HG02623 (cell line): ENCODE results near the gene KRTAP5-2.

Experiments used
- ATAC-seq: cut with Tn5 transposase; IDR thresholded peaks from one replicate; pipeline ENCODE4 v1.9.1; 2021; ENCODE audit warnings: moderate library complexity; ENCODE audit not compliant: unreplicated experiment

KRTAP5-2 gene

DNA sequence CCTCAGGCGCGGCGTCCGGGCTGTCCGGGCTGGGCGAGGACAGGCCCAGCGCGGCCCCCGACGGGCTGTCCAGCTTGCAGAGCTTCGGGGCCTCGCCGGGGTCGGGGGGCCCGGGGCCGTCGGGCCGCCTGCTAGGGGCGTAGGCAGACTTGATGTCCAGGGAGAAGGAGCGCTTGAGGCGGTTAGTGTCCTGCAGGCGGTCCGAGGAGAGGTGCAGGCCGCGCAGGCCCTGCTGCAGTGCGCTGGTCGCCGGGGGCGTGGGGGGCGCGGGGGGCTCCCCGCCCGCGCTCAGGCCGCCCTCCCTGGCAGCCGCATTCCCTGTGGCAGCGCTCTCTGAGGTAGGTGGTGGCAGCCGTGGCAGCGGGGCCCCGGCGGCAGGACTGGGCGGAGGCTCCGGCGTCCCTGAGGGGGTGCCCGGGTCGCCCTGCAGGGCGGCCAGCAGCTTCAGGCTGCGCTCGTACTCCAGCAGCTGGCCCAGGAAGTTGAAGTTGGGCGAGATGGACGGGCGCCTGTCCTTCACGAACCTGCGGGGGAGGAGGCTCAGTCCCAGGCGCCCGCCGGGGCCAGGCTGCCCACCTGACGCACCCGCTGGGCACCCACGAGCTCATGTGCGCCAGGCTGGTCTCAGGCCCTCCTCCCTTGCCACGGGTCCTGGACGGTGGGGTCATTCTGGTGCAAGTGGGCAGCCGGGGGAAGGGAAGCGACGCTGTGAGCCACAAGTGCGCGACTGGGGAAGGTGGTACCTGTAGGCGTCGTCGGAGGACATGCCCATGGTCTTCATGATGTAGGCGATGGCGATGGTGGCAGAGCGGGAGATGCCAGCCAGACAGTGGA is 40.8 kb downstream of the KRTAP5-2 start:
- no peak for ATAC-seq

GRCh38 chr11:1556278-1556902 is 41.7 kb downstream of the KRTAP5-2 start:
- ATAC-seq, result no peak

DNA sequence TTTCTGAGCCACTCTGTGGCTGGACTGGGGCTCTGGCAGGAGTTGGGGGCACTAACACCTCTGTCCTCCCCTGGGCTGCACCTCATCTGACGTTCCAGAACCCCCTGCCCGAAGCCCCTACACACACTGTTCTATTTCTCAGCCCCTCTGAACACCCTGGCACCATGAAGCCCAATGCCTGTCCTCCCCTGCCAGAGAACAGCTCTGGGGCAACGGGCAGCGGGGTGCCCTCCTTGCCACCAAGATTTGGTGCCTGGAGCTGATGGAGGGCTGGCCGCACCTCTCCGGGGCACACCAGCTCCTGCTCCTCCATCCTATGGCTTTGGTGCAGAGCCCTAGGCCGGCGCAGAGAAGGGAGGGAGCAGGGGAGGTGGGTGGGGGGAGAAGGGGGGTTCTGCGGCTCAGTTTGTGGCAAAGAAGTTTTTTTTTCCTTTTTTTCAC is 42.4 kb downstream of the KRTAP5-2 start:
- ATAC-seq, result no peak

DNA sequence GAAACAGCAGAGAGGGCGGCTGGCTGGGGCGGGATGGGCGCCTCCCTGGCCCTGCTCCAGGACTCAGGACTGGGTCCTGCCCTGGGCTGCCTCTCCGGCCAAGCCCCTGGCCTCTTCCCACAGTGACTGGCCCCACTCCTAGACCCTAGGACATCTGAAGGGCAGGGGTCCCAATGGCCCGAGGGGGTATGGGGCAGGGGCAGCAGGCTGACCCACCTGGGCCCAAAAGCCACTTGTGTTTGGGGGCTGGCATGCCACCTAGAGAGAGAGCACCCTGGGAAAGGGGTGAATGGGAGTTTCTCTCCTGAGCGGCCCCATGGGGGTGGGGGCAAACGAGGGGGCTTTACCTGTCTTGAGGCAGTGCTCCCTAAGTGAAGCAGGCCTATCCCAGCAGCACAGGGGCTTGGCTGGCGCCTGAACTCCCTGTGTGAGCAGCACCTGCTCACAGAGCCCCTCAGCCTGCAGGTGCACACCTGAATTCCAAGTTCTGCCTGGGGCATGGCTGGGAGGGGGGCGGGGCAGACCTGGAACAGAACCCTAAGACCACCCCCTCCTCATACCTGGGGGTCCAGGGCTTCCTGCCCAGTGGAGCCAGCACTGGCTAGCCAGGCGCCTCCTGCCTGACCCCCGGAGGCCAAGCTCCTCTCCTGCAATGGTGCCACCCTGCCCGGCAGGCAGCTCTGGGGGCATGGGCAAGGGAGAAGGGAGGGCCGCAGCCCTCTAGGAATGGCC is 42.9 kb downstream of the KRTAP5-2 start:
- no peak for ATAC-seq

DNA sequence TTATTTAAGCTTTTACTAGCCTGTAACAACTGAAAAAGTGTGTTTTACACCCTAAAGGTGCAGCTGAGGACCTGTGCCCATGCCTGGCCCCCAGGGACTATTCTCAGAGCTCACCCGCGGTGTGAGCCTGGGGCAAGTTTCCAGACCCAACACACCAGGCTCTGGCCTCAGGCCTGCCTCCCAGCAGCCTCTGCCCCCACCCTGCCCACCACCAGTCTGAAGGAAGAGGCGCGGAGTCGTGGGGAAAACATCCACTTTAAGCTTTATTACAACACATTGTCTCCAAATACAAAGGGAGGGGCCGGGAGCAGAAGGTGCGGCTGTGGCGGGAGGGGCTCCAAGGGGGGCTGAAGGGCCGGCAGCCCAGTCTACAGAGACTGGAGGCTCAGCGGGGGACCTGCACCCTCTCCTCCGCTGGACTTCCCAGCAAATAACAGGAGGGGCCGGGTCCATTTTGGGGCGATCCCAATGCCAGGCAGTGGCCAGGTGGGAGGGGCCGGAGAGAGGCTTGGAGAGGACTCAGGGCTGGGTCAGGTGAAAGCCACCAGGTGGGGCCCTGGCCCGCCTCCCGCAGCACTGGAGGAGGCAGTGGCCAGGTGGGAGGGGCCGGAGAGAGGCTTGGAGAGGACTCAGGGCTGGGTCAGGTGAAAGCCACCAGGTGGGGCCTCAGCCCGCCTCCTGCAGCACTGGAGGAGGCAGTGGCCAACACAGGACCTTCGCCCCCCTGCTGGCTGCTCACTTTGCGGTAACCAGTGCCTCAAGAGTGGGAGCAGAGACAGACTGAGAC is 44.1 kb downstream of the KRTAP5-2 start:
- ATAC-seq, result no peak

DNA sequence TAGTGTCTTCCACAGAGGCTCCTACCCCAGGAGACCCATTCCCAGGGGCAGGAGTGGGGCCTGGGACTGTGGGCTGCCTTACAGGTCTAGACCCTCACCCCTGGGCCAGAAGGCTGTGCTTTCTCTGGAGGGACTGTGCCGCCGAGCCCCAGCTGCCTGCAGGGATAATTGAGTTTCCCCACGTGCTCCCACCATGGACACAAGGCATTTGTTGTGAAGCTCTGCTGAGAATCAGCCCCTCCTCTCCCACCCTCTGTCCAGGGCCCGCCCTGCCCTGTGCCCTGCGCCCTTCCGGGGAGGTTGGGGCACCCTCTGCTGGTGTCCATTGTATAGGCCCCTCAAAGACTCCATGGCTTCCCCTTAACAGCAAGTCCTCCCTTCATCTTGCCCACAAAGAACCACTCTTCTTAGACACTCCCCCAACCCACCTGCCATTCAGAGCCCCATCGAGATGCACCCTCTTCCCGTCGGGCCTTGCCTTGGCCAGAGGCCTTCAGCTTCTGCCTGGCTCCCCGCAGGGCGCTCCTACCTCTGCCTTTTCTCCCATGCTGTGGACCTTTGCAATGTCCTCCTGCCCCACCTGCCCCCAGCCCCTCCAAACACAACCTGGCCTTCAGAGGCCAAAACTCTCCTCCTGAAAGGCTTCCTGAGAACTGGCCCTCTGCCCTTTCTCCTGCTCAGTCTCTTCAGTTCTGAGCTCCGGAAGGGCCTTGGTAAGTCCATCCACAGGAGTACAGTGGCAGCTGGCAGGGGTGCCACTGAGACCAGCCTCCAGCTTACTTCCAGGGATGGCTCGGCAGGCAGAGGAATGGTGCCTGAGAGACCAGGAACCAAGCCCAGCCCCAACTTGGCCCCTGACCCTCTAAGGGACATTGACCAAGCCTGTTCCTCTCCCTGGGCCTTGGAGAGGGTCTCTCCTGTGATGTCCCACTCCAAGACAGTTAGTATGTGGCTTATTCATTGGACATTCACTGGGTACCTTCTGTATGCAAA is 48.5 kb downstream of the KRTAP5-2 start:
- ATAC-seq, result no peak

- no peak for ATAC-seq
Measured at GRCh38 chr11:1548221-1549070, 49.6 kb downstream of the KRTAP5-2 start.

DNA sequence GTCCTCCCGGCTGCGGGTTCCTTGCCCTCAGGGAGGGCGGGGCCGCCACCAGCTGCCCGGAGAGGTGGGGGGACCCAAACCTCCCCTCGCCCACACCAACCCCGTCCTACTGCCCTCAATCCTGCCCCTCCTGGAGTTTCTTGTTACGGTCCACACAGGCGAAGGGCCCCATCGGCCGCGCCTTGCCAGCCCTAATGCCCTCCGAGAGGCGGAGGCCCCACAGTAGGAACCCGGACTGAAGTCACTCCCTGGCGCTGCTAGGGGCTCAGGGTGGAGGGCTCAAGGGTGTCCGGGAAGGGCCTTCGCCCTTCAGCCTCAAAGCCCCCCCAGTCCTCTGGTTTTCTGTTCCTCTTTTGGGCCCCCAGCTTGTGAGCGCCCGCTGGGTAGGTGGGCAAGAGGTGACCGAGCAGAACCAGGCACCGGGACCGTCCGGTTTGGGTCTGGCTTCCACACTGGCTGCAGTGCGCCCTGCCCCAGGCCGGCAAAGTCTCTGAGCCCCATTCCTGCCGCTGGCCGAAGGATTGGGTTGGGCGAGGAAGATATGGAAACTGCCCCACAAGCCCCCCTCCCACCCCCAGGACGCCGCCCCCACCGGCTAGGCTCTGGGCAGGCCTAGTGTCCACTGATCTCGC is 50.5 kb downstream of the KRTAP5-2 start:
- ATAC-seq, result no peak
